Measurements from ENCODE around the gene RPAP3. TPM values are rescaled to one million over a fixed set of nuclear protein-coding genes. Genes with fewer than 3 reads are reported as not detected.
A peak's percentile ranks its signal among the peaks of the same experiment; 100 is the strongest.

Gene RPAP3
- total RNA-seq, 3 donors from 2014 or later: 11.4 to 25.0 (median 18.7) TPM

DNA sequence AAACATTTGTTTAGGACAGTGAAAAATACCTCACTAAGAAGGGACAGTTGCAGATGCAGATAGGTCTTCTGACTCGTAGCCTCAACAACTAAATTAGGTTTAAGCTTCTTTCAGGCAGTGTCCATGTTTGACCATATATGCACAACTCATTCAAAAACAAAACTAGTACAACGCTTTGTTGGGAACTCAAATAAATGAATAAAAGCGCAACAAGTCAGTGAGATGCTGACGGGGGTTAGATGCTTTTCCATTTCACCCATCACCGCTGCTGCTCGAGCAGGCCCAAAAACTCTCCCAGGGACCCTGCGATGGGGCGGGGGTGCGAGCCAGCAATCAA is 633 bp downstream of the RPAP3 start:
- intact Hi-C loops (cut with DNase I; ENCODE audit: low total_unique reads): no loop called here
- Histone ChIP-seq H3K27ac (peak overlapping the region; percentile 91 to 95), H3K36me3 (no peaks in the 10 kb centered on the region), H3K4me1 (peaks cover 0 to 5% of the 10 kb centered on the region in 2 donors), H3K27me3 (no peaks in the 10 kb centered on the region), H3K4me3 (peak overlapping the region; percentile 89 to 99 (median 94)), H3K9me3 (no peaks in the 10 kb centered on the region)
- DNase-seq (ENCODE audit: low spot score in 2 of 2): no peak
- TF ChIP-seq POLR2AphosphoS5 (IDR thresholded peaks at IDR 0.05) (no peak), CTCF (IDR thresholded peaks at IDR 0.05) (no peak), POLR2A (IDR thresholded peaks at IDR 0.05) (no peak)

- intact Hi-C loops (cut with DNase I; ENCODE audit: low total_unique reads): no loop called here
Measured at GRCh38 chr12:47704719-47705118, 1.1 kb downstream of the RPAP3 start.

GRCh38 chr12:47700263-47700662 is 5.6 kb downstream of the RPAP3 start:
- no peaks in the 10 kb centered on the region for H3K36me3 ChIP-seq
- intact Hi-C loops (cut with DNase I; ENCODE audit: low total_unique reads): no loop called here
- H3K27ac ChIP-seq: no peak overlapping the region
- DNase-seq (ENCODE audit: low spot score in 2 of 2): no peak
- no peaks in the 10 kb centered on the region for H3K27me3 ChIP-seq
- H3K9me3 ChIP-seq: no peaks in the 10 kb centered on the region
- no peak overlapping the region for H3K4me3 ChIP-seq
- H3K4me1 ChIP-seq: no peaks in the 10 kb centered on the region
- TF ChIP-seq CTCF (IDR thresholded peaks at IDR 0.05): no peak
- TF ChIP-seq POLR2A (IDR thresholded peaks at IDR 0.05): no peak
- TF ChIP-seq POLR2AphosphoS5 (IDR thresholded peaks at IDR 0.05): no peak

More at GRCh38 chr12:47704719-47705118, 1.1 kb downstream of the RPAP3 start:
- peak overlapping the region; percentile 89 to 99 (median 94) for H3K4me3 ChIP-seq
- no peaks in the 10 kb centered on the region for H3K36me3 ChIP-seq
- DNase-seq (ENCODE audit: low spot score in 2 of 2): no peak
- H3K4me1 ChIP-seq: peaks cover 0 to 5% of the 10 kb centered on the region in 2 donors
- TF ChIP-seq POLR2A (IDR thresholded peaks at IDR 0.05) (no peak), CTCF (IDR thresholded peaks at IDR 0.05) (no peak), POLR2AphosphoS5 (IDR thresholded peaks at IDR 0.05) (no peak)
- H3K27ac ChIP-seq: no peak overlapping the region
- no peaks in the 10 kb centered on the region for H3K9me3 ChIP-seq
- no peaks in the 10 kb centered on the region for H3K27me3 ChIP-seq

DNA sequence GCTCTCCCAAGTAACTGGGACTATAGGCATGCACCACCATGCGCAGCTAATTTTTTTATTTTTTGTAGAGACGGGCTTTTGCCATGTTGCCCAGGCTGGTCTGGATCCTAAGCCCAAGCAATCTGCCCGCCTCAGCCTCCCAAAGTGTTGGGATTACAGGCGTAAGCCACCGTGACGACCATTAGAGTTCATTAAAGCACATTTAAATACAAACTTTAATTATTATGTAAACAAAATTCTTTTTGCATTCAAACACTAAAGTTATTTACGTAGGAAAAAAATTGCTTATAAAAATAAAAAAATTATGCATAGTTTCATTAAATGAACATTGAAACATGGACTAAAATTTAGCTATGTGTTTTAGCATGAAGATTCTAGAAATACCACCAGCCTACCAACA is 7.2 kb downstream of the RPAP3 start:
- Histone ChIP-seq H3K4me3 (no peak overlapping the region), H3K4me1 (no peaks in the 10 kb centered on the region), H3K9me3 (no peaks in the 10 kb centered on the region), H3K27ac (no peak overlapping the region), H3K36me3 (no peaks in the 10 kb centered on the region), H3K27me3 (no peaks in the 10 kb centered on the region)
- TF ChIP-seq POLR2AphosphoS5 (IDR thresholded peaks at IDR 0.05) (no peak), CTCF (IDR thresholded peaks at IDR 0.05) (no peak), POLR2A (IDR thresholded peaks at IDR 0.05) (no peak)
- no peak for DNase-seq (ENCODE audit: low spot score in 2 of 2)
- intact Hi-C loops (cut with DNase I; ENCODE audit: low total_unique reads): no loop called here

DNA sequence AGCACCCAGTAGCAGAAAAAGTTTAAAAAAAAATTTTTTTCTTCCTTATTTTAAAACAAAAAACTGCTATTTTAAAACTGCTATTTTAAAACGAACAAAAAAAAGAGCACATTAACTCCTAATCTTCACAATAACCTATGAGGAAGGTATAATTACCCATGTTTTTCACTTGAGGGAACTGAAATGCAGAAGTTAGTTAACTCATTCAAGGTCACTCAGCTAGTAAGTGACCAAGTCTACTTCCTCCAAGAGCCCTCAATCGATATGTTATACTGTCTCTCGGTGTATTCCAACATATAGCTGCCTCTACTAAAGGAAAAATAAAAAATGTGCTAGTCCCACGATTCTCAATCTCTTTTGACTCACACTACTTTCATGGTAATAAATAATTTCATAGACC is 7.8 kb downstream of the RPAP3 start:
- H3K27me3 ChIP-seq: no peaks in the 10 kb centered on the region
- no peaks in the 10 kb centered on the region for H3K9me3 ChIP-seq
- no peak for TF ChIP-seq CTCF (IDR thresholded peaks at IDR 0.05)
- no peak for TF ChIP-seq POLR2AphosphoS5 (IDR thresholded peaks at IDR 0.05)
- no peak for TF ChIP-seq POLR2A (IDR thresholded peaks at IDR 0.05)
- DNase-seq (ENCODE audit: low spot score in 2 of 2): no peak
- H3K4me1 ChIP-seq: no peaks in the 10 kb centered on the region
- H3K4me3 ChIP-seq: no peak overlapping the region
- intact Hi-C loops (cut with DNase I; ENCODE audit: low total_unique reads): no loop called here
- no peaks in the 10 kb centered on the region for H3K36me3 ChIP-seq
- no peak overlapping the region for H3K27ac ChIP-seq
